Tibial artery (tissue), 4 donors: ENCODE results near the gene LSAMP.
A peak's percentile ranks its signal among the peaks of the same experiment; 100 is the strongest.

ENCODE experiments used
- DNase-seq, 2 donors: peaks; one replicate each; pipeline ENCODE4 v3.0.0-alpha.2; 2019
- H3K27ac ChIP-seq, 2 donors: fragments of 200-600 bp; sonication (generic) in 1 of 2; 1 replicate in 1 of 2; 2 replicates in 1 of 2; pipeline ENCODE4 v1.5.1; 2018 to 2019; ENCODE audit warnings: mild to moderate bottlenecking in 1 of 2
- H3K27me3 ChIP-seq, 2 donors: fragments of 200-600 bp; sonication (generic) in 1 of 2; one replicate each; pipeline versions ENCODE4 v1.5.1 to v1.6.0; 2016 to 2019
- H3K36me3 ChIP-seq, 3 donors: fragments of 200-600 bp; sonication (generic) in 2 of 3; one replicate each; pipeline ENCODE4 v1.5.1; 2016 to 2019; ENCODE audit warnings: mild to moderate bottlenecking in 2 of 3
- H3K4me1 ChIP-seq, 4 donors: fragments of 200-600 bp; sonication (generic) in 2 of 4; 1 replicate in 3 of 4; 2 replicates in 1 of 4; pipeline ENCODE4 v1.5.1; 2016 to 2019
- H3K4me3 ChIP-seq, 2 donors: fragments of 200-600 bp; sonication (generic) in 1 of 2; 1 replicate in 1 of 2; 2 replicates in 1 of 2; pipeline ENCODE4 v1.5.1; 2018 to 2019; ENCODE audit warnings: mild to moderate bottlenecking in 2 of 2
- H3K9me3 ChIP-seq, 3 donors: fragments of 200-600 bp; sonication (generic) in 1 of 3; one replicate each; pipeline ENCODE4 v1.5.1; 2016 to 2019
- CTCF ChIP-seq, 2 experiments: fragments of 200-600 bp in 1 of 2; fragments of 450-650 bp in 1 of 2; IDR thresholded peaks; one replicate each; pipeline ENCODE4 v1.5.1; 2017 to 2019; ENCODE audit warnings: antibody characterized with exemption in 2 of 2, mild to moderate bottlenecking in 1 of 2, moderate library complexity in 1 of 2
- intact Hi-C: fragments of 100-400 bp; cut with DNase I; formaldehyde crosslinking; loops from one replicate; pipeline ENCODE4 v1.15.0; 2023; ENCODE audit warnings: low total_unique reads

The LSAMP gene

GRCh38 chr3:115839246-115839645, 606.0 kb downstream of the LSAMP start:
- no peak for DNase-seq
- no peak for TF ChIP-seq CTCF (IDR thresholded peaks at IDR 0.05)
- Histone ChIP-seq H3K27me3 (no peaks in the 10 kb centered on the region), H3K4me1 (no peaks in the 10 kb centered on the region), H3K27ac (no peak overlapping the region), H3K36me3 (no peaks in the 10 kb centered on the region), H3K4me3 (no peak overlapping the region), H3K9me3 (no peaks in the 10 kb centered on the region)
- intact Hi-C loops, result no loop called here

- Histone ChIP-seq H3K27ac (no peak overlapping the region), H3K36me3 (no peaks in the 10 kb centered on the region), H3K4me1 (no peaks in the 10 kb centered on the region), H3K27me3 (no peaks in the 10 kb centered on the region), H3K4me3 (no peak overlapping the region), H3K9me3 (no peaks in the 10 kb centered on the region)
- TF ChIP-seq CTCF (IDR thresholded peaks at IDR 0.05), result no peak
- no peak for DNase-seq
- intact Hi-C loops, result no loop called here
Measured at GRCh38 chr3:115838786-115839185, 606.5 kb downstream of the LSAMP start.

DNA sequence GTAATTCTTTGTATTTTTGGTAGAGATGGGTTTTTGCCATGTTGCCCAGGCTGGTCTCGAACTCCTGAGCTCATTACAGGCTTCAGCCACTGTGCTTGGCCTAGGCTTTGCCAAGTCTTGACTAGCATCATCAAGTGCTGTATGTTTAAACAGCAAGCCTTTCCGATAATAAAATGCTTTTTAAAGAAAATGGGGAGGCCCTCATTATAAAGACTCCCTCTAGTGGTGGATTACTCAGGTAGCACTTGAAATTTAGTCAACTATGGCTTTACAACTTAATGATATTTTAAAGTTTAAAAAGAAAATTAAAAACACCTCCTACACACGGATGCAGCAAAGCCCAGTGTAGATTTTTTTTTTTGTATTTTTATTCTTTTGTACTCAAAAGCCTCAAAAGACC, 608.3 kb downstream of the LSAMP start:
- no peak for DNase-seq
- no peak overlapping the region for H3K4me3 ChIP-seq
- peak in 1 of 2 experiments; percentile 16 for TF ChIP-seq CTCF (IDR thresholded peaks at IDR 0.05)
- no peak overlapping the region for H3K27ac ChIP-seq
- intact Hi-C loops, result no loop called here
- H3K27me3 ChIP-seq, result no peaks in the 10 kb centered on the region
- H3K36me3 ChIP-seq, result no peaks in the 10 kb centered on the region
- no peaks in the 10 kb centered on the region for H3K4me1 ChIP-seq
- H3K9me3 ChIP-seq, result no peaks in the 10 kb centered on the region

DNA sequence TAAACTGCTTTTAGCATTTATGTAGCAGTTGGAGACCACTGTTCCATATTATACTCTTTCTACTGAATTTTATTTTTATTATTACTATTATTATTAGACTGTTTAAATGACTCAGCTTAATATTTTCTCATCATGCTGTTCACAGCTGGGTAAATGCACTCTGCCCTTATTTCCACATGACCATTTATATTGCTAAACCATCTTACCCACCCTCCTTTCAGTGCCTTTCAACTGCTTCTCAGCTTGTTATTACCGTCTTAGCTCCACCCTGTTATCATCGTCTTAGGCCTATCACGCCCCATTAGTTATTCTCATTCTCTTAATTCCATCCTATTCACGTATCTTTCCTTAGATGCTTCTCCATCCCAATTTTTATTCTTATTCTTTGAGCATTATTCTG, 609.3 kb downstream of the LSAMP start:
- no peaks in the 10 kb centered on the region for H3K4me1 ChIP-seq
- no peak for TF ChIP-seq CTCF (IDR thresholded peaks at IDR 0.05)

DNA sequence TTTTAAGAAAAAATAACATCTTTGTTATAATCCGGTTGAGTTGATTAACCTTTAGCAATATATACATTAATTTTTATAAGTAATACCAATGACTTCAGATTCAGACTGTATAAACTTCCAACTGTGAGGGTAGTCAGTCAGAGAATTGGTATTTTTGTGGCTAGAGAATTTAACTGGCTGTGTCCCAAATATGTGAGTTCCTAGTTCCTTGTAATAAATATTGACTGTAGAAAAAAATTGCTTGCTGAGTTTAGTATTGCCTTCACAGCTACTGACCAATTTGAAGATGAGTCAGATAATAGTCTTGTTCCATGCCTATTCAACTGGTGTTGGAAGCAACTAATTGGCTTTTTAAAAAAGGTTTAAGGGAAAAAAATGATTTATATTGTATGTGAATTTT, 611.2 kb downstream of the LSAMP start:
- H3K36me3 ChIP-seq, result no peaks in the 10 kb centered on the region
- intact Hi-C loops, result no loop called here
- no peaks in the 10 kb centered on the region for H3K9me3 ChIP-seq
- no peak for DNase-seq
- no peak overlapping the region for H3K27ac ChIP-seq
- no peak for TF ChIP-seq CTCF (IDR thresholded peaks at IDR 0.05)
- H3K4me1 ChIP-seq, result no peaks in the 10 kb centered on the region
- H3K27me3 ChIP-seq, result no peaks in the 10 kb centered on the region
- no peak overlapping the region for H3K4me3 ChIP-seq

More for the DNA sequence above, 609.3 kb downstream of the LSAMP start:
- DNase-seq, result no peak
- no peaks in the 10 kb centered on the region for H3K36me3 ChIP-seq
- no peak overlapping the region for H3K27ac ChIP-seq
- H3K27me3 ChIP-seq, result no peaks in the 10 kb centered on the region
- H3K9me3 ChIP-seq, result no peaks in the 10 kb centered on the region
- intact Hi-C loops, result no loop called here
- H3K4me3 ChIP-seq, result no peak overlapping the region

GRCh38 chr3:115833074-115833473, 612.2 kb downstream of the LSAMP start:
- no peak for TF ChIP-seq CTCF (IDR thresholded peaks at IDR 0.05)
- no peaks in the 10 kb centered on the region for H3K36me3 ChIP-seq
- no peak overlapping the region for H3K27ac ChIP-seq
- no peaks in the 10 kb centered on the region for H3K27me3 ChIP-seq
- no peaks in the 10 kb centered on the region for H3K9me3 ChIP-seq
- intact Hi-C loops, result no loop called here
- H3K4me1 ChIP-seq, result no peaks in the 10 kb centered on the region
- no peak overlapping the region for H3K4me3 ChIP-seq
- DNase-seq, result no peak
